ENCODE data around the gene ICOSLG. TPM values are rescaled to one million over a fixed set of nuclear protein-coding genes. Genes with fewer than 3 reads are reported as not detected.
"Not testable (repeated sequence)": the region's sequence is repeated elsewhere in the genome, so short reads cannot be mapped to it uniquely, and the experiment has no call there.

The ICOSLG gene
- total RNA-seq, 6 donors from 2014 or later, result 1.8 to 16.4 (median 9.0) TPM

DNA sequence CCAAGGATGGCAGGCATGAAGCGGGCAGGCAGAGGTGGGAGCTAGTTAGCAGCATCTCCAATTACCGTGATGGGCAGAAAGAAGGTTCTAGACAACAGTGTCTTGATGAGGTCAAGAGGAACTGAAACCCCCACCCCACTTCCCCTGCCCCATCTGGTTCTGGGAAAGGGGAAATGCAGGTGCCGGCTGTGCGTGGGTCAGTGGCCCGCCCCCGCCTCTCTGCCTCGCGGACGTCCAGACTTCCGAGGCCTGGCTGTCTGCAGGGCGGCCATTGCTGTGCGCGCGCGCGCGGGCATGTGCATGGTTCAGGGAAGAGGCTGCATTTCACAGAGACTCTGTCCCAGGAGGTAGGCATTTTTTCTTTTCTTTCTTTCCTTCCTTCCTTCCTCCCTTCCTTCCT, 65.6 kb downstream of the ICOSLG start:
- not testable (repeated sequence) for H3K36me3 ChIP-seq, H3K27me3 ChIP-seq, H3K27ac ChIP-seq, H3K4me1 ChIP-seq, H3K4me3 ChIP-seq, H3K9me3 ChIP-seq
- no CpG with 5 or more reads among the region's 17 CpGs for WGBS, 2 donors
- peak in 1 of 2 donors; percentile 79 for ATAC-seq (ENCODE audit: low FRiP score in 2 of 2)
- peak in 1 of 2 donors; percentile 89 for DNase-seq

Small RNAs within 50 kb of the gene (small RNA-seq; reads per million reads assigned to genes)
- gene AP001059.3, result 0 reads per million in 4 donors

Other genes starting within 250 kb of the ICOSLG start
- gene TRAPPC10, start 228.6 kb downstream of the ICOSLG start, total RNA-seq, result 10 to 100 TPM; 36.3 to 46.8 (median 43.4) TPM
- 10 to 100 TPM in 2 of 6 donors, 1 to 10 TPM in 4; 2.0 to 15.7 (median 3.1) TPM for gene PWP2, start 133.5 kb downstream of the ICOSLG start, total RNA-seq
- gene GATD3, start 107.3 kb downstream of the ICOSLG start, total RNA-seq, result 10 to 100 TPM in 3 of 6 donors, 1 to 10 TPM in 3; 4.9 to 51.7 (median 10.2) TPM
- not detected for gene DNMT3L, start 21.0 kb upstream of the ICOSLG start, total RNA-seq
- gene AIRE, start 44.9 kb upstream of the ICOSLG start, total RNA-seq, result not detected
- 100 to 1,000 TPM in 5 of 6 donors, 10 to 100 TPM in 1; 69.8 to 157 (median 135) TPM for gene PFKL, start 59.1 kb upstream of the ICOSLG start, total RNA-seq
- 10 to 100 TPM; 34.4 to 85.9 (median 48.4) TPM for gene CFAP410, start 98.4 kb upstream of the ICOSLG start, total RNA-seq
- 10 to 100 TPM in 4 of 6 donors, 1 to 10 TPM in 2; 2.2 to 37.7 (median 12.7) TPM for gene TRPM2, start 112.7 kb upstream of the ICOSLG start, total RNA-seq
- 10 to 100 TPM in 1 of 6 donors, 1 to 10 TPM in 5; 3.1 to 11.5 (median 4.6) TPM for gene LRRC3, start 214.6 kb upstream of the ICOSLG start, total RNA-seq

All from upper lobe of left lung (tissue), 6 donors.